Hindlimb muscle (tissue), 1 donor: ENCODE data around the gene RAD54L2. TPM values are rescaled to one million over a fixed set of nuclear protein-coding genes. Genes with fewer than 3 reads are reported as not detected.
"Not testable (repeated sequence)": the region's sequence is repeated elsewhere in the genome, so short reads cannot be mapped to it uniquely, and the experiment has no call there.

ENCODE experiments used
- DNase-seq: peaks from one replicate; pipeline ENCODE4 v3.0.0-alpha.2; 2013
- polyA plus RNA-seq: library from polyadenylated mRNA; unstranded; fragments of 120-200 nt; gene quantifications from one replicate; pipeline ENCODE4 v1.2.1, GENCODE V29; 2013; ENCODE audit not compliant: insufficient read length

RAD54L2 gene
- polyA plus RNA-seq, 1 donor: 10.8 TPM

GRCh38 chr3:51544011-51544775 is 5.7 kb downstream of the RAD54L2 start:
- DNase-seq: no peak

GRCh38 chr3:51547274-51547673 is 8.8 kb downstream of the RAD54L2 start:
- DNase-seq: no peak

DNA sequence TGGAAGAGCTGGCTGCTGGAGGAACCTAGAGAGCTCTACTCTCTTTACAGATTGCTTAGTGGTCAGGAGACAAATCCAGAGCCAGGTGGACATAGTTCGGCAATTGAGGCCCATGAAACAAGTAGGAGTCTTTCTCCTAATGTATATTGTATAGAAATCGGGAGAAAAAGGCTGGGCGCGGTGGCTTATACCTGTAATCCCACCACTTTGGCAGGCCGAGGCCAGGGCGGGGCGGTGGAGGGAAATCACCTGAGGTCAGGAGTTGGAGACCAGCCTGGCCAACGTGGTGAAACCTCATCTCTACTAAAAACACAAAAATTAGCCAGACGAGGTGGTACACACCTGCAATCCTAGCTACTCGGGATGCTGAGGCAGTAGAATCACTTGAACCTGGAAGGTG is 10.8 kb downstream of the RAD54L2 start:
- DNase-seq: no peak

GRCh38 chr3:51550080-51550819 is 11.7 kb downstream of the RAD54L2 start:
- DNase-seq: no peak

DNA sequence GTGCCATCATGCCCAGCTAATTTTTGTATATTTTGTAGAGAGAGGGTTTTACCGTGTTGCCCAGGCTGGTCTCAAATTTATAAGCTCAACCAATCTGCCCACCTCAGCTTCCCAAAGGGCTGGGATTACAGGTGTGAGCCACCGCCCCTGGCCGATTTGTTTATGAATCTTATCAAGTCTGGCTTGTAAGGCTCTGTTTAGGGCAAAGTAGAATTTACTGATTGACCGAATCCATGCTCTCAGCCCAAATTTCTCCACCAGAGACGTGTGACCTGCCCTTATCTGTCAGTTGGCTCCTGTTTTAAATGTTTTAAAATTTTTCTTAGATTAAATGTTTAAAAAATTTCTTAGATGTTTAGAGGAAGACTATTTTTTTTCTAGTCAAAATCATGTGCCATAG is 19.5 kb downstream of the RAD54L2 start:
- DNase-seq: no peak

DNA sequence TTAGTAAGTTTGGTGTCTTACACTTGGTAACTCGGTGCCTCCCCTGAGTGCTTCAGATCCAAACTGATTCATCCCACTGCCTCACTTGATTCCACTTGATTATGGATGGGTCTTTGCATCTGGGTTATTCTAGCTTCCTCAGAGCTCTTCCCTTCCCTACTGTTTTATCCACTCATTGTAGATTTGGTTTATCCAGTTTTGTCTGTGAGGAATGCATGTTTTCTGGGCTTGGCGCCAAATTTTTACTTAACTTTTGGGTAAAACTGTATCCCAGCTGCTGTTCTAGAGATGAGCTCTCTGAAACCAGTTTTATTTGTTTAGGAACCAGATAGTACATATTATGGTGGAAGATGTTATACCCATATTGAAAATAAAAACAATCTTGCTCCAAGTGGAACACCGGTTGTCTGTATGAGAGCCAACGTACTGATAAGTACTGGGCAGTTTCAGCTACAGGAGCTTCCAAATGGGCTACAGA is 20.9 kb downstream of the RAD54L2 start:
- peak; percentile 73 for DNase-seq

- DNase-seq: no peak
Observed at GRCh38 chr3:51559961-51560360, 21.4 kb downstream of the RAD54L2 start.

- DNase-seq: not testable (repeated sequence)
Observed at GRCh38 chr3:51562403-51562802, 23.9 kb downstream of the RAD54L2 start.

DNA sequence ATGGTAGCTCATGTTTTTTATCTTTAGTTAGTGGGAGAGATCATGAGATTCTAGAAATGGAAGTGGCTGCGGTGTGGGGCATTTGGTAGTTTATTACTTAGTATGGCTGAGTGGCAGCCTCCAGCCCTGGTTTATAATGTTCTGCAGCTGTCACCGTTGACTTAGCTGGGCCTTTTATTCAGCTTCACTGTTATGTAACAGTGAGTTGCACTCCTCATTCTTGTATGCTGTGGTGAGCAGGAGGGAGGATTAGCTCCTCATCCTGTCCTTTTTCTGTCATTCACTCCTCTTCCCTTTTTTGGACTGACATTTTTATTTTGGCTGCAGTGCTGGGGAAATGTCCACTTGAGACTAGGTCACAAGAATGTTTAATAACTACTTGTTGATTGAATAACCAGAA is 29.5 kb downstream of the RAD54L2 start:
- DNase-seq: no peak

GRCh38 chr3:51568996-51569395 is 30.5 kb downstream of the RAD54L2 start:
- no peak for DNase-seq

GRCh38 chr3:51578238-51578637 is 39.7 kb downstream of the RAD54L2 start:
- DNase-seq: no peak

GRCh38 chr3:51580418-51580817 is 41.9 kb downstream of the RAD54L2 start:
- no peak for DNase-seq

DNA sequence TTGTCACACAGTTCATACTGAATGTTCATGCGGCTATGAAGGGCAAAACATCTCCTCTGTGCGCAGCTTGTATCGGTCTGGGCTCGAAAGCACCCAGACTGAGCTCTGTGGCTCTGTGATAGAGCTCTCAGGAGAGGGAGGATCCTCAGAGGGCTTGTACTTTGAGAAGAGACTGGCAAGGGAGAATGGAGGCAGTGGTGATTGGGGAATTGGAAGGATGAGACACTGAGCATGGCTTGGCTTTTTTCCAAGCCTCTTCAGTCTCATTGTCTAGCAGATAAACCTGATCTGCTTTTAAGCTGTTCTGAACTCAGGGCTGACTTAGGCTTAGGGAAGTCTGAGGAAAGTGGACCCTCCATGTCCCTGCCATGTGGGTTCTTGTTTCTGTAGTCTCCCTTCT is 43.0 kb downstream of the RAD54L2 start:
- no peak for DNase-seq

DNA sequence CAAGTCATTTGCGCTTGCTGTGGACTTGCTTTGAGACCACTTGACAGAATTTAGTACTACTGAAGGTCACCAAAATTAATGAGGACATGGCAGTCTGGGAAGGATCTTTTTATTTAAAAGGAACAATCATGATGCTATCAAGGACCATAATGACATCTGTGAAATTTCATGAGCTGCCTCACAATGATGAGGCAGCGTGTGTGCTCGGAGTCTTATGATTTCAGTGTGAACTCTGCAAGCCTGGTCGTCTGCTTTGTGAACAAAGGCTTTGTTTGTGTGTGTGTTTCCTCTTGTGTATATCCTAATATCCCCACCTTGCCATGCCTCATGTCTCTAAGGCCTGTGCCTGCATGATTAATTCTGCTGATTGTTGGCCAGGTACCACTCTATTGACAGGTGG is 46.7 kb downstream of the RAD54L2 start:
- DNase-seq: no peak

- no peak for DNase-seq
Observed at GRCh38 chr3:51585871-51586270, 47.4 kb downstream of the RAD54L2 start.

Other genes with a start within 250 kb of the RAD54L2 start
- gene MANF, start 153.4 kb upstream of the RAD54L2 start, polyA plus RNA-seq: 50.9 TPM
- 22.6 TPM for gene RBM15B, start 147.4 kb upstream of the RAD54L2 start, polyA plus RNA-seq
- gene DCAF1, start 38.7 kb upstream of the RAD54L2 start, polyA plus RNA-seq: 17.8 TPM
- gene TEX264, start 132.5 kb downstream of the RAD54L2 start, polyA plus RNA-seq: 28.9 TPM
- 0.43 TPM for gene GRM2, start 168.3 kb downstream of the RAD54L2 start, polyA plus RNA-seq
- not detected for gene IQCF6, start 240.5 kb downstream of the RAD54L2 start, polyA plus RNA-seq